GM19043 (cell line): ENCODE results near the gene CMIP.

Experiments used
- ATAC-seq: cut with Tn5 transposase; IDR thresholded peaks from one replicate; pipeline ENCODE4 v1.9.1; 2021; ENCODE audit warnings: low read depth; ENCODE audit not compliant: unreplicated experiment

The CMIP gene

DNA sequence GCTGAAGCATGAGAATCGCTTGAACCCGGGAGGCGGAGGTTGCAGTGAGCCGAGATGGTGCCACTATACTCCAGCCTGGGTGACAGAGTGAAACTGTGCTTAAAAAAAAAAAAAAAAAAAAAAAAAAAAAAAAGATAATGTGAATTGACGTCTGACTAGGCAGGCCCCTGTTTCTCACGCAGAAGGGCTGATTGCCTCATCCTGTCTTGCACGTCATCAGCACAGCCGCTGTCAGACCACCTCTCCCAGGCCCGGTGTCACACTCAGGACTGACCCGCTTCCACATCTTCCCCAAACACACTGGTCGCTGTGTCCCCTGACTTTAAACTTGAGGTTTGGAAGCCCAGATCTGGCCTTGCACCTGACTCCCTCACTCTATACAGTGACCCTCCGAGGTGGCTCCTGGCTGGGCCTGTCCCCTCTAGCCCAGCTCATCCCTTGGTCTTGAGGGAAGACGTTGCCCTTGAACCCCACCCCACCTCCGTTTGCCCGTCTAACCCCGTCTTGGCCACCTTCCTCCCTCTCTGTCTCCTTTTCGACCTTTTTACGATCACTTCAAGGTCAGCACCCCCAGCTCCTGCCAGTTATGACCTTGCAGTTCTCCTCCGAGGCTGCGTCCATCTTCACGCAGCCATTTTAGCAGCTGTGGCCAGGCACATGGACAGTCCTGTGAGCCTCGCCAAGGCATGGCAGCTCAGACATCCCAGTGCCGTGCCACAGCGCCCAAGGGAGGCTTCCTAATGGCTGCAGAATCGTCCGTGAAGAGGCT lies 184.6 kb downstream of the CMIP start:
- no peak for ATAC-seq

DNA sequence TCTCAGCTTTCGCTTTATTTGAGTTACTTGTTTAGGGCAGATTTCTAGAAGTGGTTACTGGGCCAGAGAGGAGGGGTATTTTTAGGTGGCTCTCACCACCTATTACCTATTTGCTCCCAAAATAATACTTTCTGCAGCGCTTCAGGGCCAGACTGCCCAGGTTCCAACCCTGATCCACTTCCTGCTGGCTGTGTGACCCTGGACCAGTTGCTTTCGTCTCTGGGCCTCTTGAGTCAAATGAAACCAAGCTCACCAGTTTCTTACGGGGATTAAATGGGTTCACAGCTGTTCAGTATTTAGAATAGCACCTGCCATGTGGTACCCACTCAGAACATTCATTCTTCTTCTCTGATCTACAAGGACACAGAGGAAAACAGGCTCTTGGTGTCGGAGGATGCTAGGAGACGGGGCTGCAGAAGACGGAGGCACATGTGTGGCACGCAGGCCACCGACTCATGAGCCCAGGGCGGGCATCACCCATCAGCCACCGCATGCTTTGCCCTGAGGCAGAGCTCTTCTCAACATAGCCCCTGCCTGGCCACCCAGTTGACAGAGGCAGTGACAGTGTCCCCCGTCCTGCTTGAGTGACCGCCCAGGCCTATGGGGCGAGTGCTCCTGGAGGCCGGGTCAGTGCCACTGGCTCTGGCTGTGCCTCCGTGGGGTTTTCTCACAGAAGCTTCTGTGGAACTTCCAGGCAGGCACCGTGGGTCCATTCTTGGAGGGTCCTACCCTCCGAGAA lies 185.5 kb downstream of the CMIP start:
- no peak for ATAC-seq

DNA sequence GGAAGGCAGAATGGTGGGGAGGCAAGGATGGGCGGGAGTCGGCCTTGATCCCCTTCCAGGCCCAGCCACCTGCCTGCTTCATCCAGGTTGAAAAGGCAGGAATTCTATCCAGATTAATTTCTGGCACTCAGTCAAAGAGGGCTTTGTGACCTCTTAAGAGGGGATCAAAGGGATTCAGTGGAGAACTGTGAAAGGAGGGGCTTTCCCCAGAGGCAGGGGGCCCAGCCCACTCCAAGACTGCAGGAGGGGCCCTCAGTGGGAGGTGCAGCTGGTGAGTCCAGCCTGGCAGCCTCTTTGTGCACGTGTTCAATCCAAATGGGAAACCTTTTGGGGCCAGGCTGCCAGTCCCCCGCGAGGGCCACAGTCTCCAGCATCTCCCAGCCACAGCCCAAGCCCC lies 186.0 kb downstream of the CMIP start:
- ATAC-seq: no peak

DNA sequence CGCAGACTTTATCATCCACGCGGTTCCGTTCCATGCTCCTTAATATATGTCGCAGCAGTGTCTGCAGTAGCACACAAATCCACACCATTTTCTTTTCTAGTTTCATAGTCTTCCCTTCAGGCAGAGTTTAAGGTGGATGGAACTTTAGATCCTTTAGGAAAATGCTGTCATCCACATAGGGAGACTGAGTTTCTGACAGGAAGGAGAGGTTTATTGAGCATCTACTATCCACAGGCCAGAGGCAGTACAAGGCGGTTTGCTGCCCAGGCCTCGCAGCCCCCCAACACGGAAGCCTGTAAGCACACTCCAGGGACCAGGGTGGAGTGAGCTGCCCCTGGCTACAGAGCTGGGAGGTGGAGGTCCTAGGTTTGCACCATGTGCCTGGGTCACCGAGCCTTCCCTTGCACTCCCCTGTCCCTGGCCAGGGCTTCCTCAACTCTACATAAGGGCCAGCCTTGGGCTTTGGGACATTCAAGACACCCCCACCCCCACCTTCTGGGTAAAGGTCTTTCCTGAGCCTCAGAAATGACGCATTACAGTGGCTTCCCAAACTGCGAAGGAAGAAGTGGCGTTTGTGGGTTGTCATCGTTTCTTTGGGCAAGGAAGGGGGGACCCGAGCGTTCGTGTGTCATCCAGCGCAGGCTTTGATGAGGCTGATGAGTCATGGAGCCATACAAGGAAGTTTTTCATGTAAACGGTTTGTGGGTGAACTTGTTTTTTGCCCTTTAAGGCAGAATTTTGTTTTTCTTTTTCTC lies 188.0 kb downstream of the CMIP start:
- ATAC-seq: no peak

DNA sequence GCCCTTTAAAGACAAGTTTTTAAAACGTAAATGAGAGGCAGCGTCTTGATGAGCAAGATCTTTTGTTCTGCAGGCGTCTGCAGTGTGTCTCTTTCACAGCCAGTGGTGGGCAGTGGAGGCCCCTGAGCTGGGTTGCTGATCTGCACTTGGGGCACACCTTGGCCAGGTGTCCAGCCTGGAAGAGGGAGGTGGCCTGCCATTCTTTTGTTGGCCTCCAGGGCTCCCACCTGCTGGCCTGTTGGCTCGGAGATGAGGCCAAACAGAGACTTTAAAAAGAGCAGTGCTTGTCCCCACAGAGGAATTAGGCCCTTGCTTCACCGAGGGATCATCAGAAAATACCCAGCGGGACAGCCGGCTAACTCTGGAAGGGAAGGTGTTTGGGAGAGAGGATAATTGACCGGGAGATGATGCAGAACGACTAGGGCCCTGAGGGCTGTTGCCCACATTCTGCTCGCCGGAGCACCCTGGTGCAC lies 188.6 kb downstream of the CMIP start:
- ATAC-seq: no peak

DNA sequence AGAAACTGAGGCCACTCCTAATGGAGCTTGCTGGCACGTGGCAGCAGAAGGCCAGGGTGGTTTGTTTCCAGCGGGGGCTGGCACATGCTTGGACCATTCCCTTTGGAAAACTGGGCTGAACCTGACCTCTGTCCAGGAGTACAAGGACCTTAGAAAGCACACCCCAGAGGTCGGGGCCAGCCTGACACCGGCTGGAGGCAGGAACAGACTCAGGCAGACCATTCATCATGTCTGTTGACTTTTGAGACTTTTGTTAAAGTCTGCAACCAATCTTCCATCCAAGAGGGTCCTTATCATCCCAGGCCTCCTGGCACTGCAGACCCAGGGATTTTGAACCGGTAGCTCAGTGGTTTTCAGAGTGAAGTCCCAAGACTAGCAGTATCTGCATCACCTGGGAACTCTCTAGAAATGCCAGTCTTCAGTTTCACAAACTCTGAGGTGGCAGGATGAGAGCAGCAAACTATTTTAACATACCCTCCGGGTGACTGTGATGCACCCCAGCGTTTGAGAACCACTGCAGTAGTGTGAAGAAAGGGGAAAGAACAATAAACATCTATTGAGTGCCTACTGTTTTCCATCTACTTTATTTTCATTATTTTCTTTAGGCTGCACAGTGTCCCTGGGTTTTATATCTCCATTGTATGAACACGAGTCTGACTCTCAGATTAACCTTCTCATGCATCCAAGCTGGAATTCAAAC lies 189.2 kb downstream of the CMIP start:
- ATAC-seq: no peak

DNA sequence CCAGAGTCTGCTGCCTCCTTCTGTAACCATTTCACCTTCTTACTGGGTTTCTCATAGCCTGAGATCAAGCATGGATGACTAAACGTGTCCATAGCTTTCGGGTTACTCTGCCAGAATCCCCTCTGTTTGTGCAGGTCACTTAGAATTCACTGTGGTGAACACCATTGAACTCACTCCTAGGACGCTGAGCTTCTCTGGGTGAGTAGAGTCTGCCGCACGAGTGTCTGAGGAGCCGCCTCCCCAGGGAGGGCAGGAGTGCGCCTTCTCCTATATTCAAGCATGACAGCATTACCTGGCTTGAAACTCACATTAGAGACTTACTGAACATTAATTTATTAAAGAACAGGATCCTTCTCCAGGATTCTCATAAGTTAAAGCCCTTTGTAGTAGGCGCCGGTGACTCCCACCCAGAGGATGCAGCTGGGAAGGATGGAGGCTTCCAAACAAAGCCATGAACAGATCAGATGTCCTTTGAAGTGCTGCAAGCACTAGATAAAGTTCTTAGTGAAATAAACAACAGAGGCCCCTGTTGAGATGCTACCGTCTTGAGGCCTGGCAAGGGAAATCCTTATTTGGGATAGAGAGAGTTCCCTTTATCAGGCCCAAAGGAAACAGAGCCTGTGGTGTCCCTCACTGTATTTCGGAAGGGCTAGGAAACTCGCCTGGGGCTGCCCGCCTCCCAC lies 189.9 kb downstream of the CMIP start:
- ATAC-seq: no peak

DNA sequence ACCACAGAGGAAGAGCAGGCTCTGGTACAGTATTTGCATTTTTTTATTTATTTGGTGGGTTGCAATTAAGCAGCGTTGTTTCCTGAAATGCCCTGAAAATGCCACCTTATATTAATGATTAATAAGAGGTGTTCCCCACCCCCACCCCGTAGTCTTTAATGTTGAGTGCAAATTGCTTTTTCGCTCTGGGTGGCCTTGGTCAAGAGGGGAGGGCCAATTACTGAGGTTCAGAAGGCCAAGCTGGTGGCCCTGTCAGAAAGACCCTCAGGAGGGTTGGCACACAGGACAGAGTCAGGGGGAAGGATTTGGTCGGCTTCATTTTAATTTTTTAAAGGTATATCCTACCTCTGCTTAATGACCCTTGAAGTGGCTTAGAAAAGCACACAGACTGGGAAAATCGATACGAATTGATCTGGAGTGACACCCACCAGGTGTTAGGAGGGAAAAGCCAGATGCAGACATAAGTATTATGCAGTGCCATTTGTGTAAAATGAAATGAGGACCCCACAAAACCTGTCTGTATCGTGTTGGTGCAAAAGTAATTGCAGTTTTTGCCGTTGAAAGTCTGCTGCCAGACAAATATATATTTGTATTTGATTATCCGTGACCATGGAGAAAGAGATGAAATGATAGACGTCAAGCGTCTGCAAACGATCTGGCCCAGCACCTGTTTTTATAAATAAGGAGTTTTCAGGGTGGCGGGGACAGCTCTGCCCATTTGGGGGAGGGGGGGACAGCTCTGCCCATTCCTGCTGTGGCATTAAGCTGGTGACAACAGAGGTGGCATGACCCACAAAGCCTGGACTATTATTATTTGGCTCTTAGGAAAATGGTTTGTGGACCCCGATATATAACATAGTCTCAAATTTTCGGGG lies 190.7 kb downstream of the CMIP start:
- no peak for ATAC-seq

DNA sequence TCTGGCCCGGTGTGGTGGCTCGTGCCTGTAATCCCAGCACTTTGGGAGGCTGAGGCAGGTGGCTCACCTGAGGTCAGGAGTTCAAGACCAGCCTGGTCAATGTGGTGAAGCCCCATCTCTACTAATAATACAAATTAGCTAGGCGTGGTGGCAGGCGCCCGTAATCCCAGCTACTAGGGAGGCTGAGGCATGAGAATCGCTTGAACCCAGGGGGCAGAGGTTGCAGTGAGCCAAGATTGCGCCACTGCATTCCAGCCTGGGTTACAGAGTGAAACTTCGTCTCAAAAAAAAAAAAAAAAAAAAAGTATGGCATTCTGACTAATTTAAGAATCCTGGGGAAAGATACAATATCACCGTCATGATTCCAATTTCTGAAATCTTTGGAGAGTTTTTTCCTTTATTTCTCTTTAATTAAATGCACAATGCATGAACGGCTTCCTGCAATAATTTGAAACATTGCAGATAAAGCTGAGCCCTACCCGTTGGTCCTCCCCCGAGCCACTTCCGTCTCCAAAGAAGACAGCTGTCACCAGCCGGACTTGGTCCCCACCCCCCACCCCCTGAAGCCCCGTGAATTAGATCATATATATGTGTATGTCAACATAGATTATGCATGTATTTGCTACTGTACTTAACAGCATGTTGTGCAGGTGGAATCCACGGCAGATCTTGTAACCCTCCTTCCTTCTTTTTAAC lies 191.8 kb downstream of the CMIP start:
- ATAC-seq: no peak

DNA sequence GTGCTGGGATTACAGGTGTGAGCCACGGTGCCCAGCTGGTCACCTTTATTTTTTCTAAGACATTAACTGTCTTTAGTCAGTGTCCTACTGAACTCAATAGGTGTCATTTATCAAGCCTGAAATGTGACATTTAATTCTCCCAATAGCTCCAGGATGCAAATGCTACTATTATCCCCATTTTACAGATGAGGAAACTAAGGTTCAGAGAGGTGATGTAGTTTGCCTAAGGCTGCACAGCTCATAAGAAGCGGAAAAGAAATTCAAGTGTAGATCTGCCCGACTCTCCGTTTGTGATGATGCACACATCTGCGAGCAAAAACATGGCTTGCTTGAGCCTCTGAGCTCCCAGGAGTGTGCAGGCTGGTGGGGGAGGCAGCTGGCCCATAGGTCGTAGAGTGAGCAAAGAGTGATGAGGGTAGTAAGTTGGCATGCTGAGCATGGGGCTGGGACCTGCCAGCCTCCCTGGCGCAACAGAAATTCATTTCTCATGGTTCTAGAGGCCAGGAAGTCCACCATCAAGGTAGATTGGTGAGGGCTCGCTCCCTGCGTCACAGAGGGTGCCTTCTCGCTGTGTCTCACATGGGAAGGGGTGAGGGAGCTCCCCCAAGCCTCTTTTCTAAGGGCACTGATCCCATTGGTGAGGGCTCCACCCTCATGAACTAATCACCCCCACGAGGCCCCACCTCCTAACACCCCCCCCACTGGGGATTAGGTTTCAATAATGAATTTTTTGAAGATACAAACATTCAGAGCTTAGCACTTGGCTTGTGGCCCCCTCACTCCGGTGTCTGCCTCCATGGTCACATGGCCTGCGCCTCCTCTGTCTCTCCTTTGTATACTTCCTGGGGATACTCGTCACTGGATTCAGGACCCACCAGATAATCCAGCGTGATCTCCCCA lies 193.0 kb downstream of the CMIP start:
- ATAC-seq: no peak

DNA sequence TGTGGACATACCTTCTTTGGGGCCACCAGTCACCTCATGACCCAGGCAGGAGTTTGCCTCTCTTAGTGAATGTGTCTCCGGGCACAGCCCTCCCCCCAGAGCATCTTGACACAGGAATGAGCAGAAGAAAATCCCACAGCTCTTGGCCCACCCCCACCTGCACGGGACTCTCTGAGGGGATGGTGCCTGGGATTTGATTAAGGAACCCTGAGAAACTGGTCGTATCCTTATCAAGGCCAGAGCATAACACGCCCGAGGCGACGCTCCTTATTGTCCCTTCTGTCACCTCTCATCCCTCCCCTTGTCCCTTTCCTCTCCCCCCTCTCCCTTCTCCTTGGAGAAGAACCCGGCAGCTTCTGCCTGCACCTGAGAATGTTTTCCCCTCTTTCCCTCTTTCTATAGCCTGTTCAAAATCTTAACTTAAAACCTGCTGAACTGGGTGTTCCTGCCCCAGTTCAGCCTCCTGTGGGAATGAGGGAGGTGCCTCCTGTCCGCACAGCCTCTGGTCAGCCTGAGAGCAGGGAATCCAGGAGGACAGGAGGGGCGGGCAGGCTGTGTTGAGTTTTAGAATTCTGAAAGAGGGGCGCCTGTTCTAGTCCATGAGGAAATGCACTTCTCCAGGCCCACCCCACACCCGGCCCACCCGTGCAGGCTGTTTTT lies 193.8 kb downstream of the CMIP start:
- ATAC-seq: no peak

DNA sequence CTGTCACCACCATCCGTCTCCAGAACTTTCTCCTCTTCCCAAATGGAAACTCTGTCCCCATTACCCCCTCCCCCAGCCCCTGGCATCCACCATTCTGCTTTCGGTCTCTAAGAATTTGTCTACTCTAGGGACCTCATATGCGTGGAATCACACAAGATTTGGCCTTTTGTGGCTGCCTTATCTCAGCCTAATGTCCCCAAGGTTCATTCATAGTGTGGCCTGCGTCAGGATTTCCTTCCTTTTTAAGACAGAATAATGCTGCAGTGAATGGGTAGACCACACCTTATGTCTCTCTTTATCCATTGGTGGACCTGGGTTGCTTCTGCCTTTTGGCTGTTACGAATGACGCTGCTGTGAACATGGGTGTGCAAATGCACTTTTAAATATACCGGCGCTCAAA lies 194.7 kb downstream of the CMIP start:
- no peak for ATAC-seq

DNA sequence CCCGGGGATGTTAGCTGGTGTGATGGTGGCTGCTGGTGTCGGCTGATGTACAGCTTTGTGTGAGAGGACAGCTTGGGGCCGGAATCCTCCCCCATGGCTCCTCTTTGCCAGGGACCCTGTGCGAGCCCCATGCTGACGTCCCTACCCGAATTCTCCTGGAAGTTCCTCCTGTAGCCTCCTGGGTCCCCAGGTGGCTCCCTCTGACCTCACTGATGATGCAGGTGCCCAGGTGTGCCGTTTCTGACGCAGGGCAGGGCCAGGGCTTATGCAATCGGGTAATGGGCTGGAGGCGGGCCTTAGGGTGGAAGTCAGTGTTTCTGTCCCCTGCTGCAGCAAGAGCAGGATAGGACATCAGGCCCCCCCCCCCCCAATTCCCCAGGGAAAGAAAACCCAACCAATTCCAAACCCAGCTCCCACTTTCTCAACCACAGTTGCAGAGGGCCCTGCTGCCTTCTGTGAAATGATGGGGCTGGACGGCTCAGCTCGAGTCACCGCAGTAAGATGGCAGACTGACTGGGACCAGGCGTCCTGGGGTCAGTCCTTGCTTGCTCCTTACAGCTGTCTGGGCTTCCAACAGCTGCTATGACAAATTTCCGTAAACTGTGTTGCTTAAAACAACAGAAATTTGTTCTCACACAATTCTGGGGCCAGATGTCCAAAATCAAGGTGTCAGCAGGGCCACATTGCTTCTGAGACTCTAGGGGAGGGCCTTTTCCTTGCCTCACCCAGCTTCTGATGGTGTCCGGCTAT lies 195.5 kb downstream of the CMIP start:
- ATAC-seq: no peak

DNA sequence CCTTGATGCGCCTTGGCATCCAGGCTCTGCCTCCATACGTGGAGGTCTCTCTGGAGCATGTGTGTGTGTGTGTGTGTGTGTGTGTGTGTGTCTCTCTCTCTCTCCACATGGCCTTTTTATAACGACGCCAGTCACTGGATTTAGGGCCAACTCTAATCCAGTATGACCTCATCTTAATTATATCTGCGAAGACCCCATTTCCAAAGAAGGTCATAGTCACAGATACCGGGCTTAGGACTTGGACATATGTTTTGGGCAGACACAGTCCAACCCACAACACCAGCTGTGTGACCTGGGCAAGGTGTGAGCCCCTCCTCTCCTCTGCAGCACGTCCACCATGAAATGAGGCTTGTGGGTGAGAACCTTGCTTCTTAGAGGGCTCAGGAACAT lies 196.1 kb downstream of the CMIP start:
- no peak for ATAC-seq

DNA sequence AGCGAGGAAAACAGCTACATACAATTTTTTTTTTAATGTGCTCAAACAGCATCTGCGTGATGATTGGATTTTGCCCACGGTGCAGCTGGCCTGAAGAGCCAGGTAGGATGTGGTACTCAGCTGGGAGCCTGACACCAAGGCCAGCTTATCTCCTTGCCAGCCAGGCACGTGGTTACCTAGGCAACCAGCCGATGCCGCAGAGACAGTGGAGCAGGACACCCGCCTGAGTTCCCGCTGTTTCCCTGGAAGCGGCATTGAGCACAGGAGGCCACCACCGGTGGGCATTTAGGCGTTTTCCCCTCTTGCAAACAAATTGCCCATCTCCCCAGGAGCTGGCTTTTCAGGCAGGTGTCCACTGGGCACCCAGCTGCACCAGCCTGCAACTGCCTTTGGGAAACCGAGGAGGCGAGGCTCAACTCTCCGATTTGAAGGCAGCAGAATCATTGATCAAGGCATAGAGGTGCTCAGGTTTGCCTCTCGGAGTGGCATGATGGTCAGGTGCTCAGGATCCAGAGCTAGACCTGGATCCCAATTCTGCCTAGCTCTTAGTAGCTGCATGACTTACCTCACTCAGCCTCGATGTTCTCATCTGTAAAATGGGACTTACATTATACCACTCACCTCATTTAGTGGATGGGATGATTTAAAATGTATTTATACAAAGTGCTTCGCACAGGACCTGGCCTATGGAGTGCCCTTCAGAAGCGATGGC lies 196.9 kb downstream of the CMIP start:
- no peak for ATAC-seq

DNA sequence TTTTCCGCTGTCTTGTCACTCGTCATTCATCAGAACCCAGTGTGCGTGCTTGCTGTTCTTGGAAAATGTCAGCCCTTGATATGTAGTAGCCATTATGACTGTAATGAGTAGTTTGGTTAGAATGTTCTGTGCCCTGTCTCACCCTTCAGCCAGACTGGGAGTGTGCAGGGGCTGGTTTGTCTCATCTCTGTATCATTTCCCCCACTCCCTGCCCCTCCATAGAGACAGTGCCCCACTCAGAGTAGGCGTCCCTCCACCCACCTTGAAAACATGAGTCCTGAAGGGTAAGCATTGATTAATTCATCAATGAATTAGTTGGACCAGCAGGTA lies 197.5 kb downstream of the CMIP start:
- ATAC-seq: no peak
